ENCODE data around the gene PAMR1.

Gene PAMR1

GRCh38 chr11:35433588-35433987 lies 91.8 kb downstream of the PAMR1 start:
- no peak for DNase-seq

- DNase-seq: no peak
Observed at GRCh38 chr11:35432464-35432863, 93.0 kb downstream of the PAMR1 start.

- DNase-seq: no peak
Observed at GRCh38 chr11:35427071-35427470, 98.3 kb downstream of the PAMR1 start.

GRCh38 chr11:35426351-35426750 lies 99.1 kb downstream of the PAMR1 start:
- DNase-seq: no peak

- DNase-seq: no peak
Observed at GRCh38 chr11:35425603-35426212, 99.7 kb downstream of the PAMR1 start.

DNA sequence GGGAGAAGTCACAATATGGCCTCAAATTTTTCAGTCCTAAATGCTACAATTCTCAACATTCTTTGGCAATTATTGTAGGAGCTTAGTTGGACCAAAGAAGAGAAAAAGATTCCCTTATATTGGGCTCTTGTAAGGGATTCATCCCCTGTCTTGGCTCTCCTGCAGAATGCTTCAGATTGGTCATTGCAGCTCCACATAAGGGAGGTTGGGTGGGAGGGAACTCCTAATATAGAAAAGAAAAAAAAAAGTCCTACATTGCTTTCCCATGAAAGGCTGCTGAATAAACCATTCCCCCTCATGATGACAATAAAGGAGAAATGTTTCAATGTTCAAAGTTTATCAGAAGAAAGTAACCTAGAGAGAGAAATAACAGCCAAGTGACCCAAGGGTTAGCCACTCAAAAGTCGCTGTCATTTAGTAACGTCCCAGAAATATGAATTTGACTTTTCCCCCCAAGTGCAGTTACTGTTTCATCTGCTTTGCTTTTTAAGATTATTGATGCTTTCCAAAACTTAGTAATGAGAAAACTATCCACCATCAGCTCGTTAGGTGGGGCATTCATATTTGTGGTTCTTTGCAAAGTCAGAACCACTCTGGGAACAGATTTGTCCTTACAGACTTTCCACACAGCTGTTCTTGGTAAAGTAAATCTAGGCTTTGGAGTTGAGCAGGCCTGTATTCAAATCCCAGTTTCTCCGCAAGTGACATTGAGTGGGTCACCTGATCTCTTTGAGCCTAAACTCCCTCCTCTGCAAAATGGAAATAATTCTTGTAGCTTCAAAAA lies 101.1 kb downstream of the PAMR1 start:
- no peak for DNase-seq

GRCh38 chr11:35420371-35420770 lies 105.0 kb downstream of the PAMR1 start:
- no peak for DNase-seq

DNA sequence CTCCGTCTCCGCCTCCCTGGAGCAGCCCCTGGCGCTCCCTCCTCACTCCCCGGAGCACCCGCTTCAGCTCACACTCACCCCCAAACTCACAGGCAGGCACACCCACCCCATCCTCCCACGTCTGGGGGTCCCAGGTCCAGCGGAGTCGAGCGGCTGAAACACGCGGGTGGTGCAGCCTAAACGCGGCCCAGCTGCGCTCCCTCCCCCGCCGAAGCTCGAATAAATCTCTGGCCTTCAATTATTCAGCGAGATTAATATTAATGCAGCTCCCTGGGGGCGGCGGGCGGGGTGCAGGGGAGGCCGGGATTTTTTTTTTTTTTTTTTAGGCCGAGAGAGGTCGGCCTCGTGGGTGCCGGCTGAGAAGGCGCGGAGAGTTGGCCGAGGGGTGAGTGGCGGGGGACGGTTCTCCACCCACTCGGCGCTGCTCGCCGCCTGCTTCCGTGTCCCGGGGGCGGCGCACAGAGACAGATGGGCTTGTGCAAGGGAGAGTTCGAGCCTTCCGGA lies 105.5 kb downstream of the PAMR1 start:
- no peak for DNase-seq

GRCh38 chr11:35419184-35419829 lies 106.1 kb downstream of the PAMR1 start, which contains the start of gene SLC1A2:
Gene SLC1A2 (minus strand): TSS chr11:35419558. CDS start chr11:35418966, 592 bp downstream.
- no peak for DNase-seq

GRCh38 chr11:35418282-35419183 lies 106.9 kb downstream of the PAMR1 start:
- DNase-seq: no peak

DNA sequence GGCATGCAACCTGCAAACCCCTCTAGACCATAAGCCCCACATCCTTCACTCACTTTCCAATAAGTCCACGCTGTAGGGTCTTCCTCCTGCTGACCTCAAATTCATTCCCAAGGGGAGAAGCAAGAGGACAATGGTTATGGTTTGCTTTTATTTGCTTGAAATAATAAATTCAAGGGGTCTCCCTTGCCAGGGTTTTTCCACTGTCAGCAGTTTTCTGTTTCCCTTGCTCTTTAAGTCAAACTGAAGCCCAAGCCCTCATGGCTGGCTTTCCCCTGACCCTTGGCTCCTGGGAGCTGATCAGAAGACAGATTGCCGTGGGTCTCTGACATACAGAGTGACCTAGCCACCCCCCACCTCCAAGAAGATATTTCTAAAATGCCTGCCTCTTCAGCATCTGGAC lies 109.9 kb downstream of the PAMR1 start:
- DNase-seq: no peak

DNA sequence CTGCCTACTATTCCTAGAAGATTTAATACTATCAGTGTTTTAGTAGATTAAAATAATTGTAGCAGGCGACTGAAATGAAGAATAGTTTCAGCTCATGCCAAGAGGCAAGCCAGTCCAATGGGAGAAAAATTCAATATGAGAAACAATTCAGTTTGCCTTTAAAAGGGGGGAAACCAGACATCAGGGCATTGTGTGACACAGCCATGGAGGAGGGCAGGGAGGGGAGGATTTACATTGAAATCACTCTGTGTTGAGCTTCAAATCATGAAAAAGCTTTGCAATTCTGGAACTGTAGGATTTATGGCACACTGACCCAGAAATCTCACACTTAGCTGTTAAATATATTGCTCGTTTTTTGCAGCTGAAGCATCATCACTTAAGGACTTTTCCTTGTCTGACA lies 110.6 kb downstream of the PAMR1 start:
- DNase-seq: no peak

GRCh38 chr11:35414311-35414710 lies 111.1 kb downstream of the PAMR1 start:
- no peak for DNase-seq

DNA sequence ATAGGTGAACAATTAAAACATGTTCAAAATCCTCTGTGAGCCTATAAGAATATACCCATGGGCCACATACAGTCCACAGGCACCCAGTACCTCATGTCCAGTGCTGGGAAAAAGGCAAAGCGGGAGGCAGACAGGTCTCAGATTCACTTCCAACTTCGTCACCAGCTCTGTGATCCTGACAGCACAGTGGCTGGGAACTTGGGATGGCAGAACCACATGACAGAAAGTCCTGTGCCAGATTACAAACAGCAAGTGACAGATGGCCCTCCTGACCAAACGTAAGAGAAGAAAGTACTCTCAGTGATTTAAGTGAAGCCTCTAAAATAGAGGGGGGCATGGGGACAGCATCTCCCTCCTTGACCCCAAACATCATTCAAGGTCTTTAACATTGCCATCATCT lies 111.8 kb downstream of the PAMR1 start:
- DNase-seq: no peak

DNA sequence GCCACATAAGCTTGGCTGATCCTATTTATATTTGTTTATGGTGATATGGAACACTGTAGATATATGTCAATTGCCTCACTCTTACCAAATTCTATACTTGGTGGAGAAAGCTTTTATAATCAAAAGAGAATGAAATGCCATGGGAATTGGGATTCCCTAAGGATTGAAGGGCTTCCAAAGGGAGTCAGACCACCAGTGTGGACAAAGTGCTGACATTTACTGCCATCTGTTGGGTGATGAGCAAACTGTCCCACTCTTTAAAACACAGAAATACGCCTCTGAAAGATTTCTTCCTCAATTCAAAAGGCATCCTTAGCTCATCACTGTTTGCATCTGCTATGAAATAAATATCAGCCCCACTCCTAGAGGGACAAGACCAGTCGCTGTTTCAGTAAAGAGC lies 113.1 kb downstream of the PAMR1 start:
- no peak for DNase-seq

DNA sequence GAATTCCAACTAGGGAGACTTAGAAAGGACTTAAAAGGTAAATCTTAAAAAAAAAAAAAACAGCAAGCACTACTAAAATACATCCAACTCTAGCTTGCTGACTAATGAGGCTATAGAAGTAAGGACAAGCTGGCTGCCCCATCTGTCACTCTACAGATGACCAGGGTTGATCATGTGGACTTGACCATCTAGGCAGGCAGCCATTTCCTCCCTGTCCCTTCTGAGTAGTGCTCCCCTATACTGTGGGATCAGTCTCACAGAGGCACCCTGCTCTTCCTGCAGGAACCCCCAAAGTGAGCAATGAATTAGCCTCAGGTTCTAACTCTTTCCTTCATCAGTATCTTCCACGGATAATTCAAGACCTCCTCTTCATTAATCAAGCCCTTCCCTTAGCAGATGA lies 118.4 kb downstream of the PAMR1 start:
- no peak for DNase-seq

GRCh38 chr11:35404388-35404775 lies 121.0 kb downstream of the PAMR1 start:
- DNase-seq: no peak

- no peak for DNase-seq
Observed at GRCh38 chr11:35403765-35404387, 121.5 kb downstream of the PAMR1 start.

- no peak for DNase-seq
Observed at GRCh38 chr11:35402751-35403660, 122.4 kb downstream of the PAMR1 start.

- no peak for DNase-seq
Observed at GRCh38 chr11:35398881-35399280, 126.5 kb downstream of the PAMR1 start.

DNA sequence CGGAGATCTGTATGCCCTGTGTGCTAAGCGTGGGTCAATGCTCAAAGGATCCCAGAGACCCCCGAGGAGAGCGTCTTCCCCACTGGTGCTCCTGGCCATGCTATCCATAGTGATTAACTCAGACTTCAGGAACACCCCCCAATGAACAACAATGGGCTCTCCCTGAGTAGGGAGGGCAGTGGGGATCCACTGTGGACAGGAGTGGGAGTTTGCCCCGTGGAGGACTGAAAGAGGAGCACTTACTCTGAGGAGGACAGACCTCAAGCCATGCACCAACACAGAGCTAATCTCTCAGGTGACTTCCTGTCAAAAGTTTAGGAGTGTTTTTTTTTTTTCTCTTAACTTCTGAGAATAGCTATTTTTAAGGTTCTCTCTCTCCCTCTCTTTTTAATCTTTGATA lies 130.5 kb downstream of the PAMR1 start:
- DNase-seq: no peak

All from NCI-H1436 treated with DMSO at 0.1 percent for 48 hours (cell line).